Measurements from ENCODE around the gene JMJD4.

Gene JMJD4

DNA sequence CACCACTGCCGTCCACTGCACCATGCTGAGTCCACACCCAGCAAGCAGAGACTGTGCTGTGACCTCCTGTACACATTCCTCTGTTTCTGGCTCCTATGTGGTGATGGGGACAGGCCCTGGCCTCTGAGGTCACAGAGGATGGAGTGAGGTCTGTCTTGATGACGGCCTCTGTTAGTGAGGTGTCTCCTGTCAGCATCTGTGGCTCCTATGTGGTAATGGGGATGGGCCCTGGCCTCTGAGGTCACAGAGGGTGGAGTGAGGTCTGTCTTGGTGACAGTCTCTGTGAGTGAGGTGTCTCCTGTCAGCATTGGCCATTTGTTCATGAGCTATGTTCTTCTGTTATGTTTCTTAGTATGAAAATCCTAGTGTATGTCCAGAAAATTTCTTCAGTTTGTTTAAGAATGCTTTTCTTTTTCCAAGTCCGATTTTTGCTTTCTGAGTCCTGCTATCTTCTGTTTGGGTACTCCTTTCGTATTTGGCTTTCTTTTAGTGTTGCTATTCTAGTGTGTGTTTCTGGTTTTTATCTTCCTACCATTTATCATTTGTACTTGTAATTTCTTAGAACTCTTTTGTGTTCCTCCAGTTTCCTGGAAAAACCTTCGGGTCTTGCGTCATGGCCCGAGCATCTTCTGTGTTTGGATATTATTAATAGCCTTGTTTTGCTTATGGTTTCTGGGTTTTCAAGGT is 13.5 kb upstream of the JMJD4 start:
- no peak for DNase-seq

DNA sequence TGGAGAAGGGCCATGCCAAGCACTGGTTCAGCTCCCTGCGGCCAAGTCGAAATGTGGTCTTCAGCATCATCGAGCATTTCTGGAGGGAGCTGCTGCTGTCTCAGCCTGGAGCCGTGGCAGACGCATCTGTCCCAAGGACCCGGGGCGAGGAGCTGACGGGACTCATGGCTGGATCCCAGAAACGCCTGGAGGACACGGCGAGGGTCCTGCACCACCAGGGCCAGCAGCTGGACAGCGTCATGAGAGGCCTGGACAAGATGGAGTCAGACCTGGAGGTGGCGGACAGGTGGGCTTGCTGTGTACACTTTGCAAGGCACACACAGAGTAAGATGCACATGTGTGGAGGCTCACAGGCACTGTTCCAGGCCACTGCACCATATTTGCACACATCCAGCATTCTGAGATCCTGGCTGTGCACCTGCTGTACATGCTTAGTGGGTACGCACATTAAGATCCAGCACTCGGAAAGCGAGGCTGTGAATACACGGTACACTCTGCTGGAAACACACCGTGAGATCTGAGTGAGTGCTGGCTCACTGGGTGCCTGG is 12.9 kb upstream of the JMJD4 start:
- DNase-seq = no peak

DNA sequence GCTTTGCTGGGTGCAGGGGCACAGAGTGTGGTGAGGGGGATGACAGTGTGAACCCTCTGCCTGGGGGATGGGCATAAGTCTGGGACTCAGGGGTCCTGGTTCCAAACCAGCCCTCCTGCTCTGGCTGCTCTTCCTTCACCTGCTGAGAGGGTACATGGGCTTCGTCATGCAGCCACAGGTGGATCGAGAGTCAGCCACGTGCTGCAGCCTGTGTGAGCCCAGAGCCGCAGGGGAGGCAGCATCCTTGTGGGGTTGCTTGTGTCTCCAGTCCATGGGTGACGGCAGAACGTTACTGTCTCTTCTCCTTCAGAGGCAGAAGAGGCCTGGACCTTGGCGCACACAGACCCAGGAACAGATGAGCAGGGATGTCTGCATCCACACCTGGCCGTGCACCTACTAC is 12.3 kb upstream of the JMJD4 start:
- no peak for DNase-seq

DNA sequence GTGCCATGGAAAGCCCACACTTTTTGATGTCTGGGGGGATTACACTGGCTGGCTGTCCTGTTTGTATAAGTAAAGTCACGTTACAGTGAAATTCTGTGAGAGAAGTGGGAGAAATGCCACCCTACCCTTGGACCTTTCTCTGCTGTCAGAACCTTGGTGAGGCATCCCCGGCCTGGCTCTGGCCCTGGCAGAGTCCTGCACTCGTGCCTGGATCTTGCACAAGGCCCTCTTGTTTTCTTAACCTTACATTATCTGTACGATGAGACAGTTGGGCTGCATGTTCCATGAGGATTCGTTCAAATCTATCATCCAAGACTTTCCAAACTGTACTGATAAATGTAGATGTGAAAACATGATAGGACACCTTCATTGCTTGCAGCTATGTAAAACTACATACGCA is 11.6 kb upstream of the JMJD4 start:
- DNase-seq = no peak

DNA sequence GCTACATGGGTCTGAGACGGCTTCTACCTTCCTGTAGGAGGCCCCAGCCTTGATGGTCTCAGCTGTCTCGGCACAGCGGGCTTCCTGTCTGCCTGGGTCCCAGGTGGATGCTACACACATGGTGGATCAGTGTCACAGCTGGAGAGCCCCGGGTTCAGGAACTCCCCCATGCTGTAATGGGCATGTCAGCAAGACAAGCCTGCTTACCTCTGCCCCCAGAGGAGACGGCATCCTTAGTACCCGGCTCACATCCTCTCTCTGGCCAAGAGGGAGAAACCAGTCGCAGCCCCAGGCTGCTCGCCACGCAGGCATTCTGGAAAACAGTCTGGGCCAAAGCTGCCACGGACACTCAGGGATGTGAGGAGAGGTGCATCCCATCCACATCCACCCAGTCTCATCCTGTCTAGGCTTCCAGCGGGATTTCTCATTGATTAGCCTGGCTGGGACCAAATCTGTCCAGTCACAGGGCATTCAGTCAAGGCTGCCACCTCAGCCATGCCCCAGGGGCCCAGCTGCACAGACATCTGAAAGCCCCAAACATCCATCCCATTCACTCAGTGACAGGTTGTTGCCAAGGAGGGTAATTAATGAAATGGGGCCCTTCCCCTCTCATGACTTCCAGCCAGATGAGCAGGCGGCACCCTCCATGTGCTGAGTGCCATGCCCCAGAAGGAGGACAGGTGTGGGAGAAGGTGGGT is 10.6 kb upstream of the JMJD4 start:
- DNase-seq = no peak

DNA sequence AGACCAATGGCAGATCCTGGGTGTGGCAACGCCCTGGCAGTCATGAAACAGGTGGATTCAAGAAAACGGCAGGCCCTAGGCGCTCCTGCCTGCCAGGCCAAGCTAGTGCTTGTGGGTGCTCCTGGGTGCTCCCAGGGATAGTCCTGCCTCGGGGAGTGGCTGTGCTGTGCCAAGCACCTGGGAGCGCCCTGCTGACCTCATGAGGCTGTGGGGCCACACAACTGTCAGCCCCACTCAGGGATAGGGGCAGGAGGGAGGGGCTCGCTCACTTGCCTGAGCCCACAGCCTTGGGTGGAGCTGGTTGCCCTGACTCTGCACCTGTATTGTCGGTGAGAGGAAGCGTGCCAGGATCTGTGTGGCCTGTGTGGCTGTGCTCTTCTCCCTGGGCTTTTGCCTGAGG is 9.6 kb upstream of the JMJD4 start:
- DNase-seq = no peak

DNA sequence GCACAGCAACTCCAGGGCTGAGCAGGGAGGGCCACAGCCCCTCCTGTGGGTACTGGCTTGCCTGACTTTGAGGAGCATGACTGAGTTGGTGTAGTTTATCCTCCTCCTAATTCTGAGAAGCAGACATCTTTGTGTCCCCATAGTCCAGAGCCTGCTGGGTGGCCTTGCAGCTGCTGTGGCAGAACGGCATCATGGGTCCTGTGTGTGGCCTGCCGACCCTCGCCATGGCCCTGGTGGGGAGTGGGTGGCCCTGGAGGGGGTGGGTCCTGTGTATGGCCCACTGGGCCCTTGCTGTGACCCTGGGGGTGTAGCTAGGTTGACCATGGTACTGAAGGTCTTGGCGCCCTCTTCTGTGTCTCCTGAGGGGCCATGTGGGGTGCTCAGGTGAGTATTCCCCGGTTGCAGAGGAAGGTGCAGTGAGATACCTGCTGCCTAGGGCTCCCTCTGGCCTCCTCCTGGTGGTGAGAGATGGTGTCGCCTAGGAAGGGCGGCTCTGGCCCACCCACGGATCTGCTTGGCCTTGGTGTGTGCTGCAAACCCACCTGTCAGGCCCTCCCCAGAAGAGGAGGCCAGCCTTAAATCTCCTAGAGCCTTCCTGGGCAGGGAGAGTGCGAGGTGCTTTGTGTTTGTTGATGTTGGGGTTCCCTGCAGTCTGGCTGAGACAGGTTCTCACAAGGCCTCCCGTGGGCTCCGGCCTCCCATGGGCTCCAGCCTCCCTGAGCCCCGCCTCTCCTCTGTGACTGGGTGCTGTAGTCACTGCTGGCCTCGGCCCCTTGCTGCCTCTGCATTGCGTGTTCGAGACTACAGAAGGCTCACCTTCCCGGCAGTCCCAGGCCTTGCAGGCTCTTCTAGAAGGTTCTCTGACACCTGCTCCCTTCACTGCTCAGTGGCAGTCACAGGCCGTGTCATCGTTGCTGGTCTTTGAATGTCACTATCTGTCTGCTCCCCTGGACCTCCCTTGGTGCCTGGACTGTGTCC is 7.9 kb upstream of the JMJD4 start:
- DNase-seq = no peak

DNA sequence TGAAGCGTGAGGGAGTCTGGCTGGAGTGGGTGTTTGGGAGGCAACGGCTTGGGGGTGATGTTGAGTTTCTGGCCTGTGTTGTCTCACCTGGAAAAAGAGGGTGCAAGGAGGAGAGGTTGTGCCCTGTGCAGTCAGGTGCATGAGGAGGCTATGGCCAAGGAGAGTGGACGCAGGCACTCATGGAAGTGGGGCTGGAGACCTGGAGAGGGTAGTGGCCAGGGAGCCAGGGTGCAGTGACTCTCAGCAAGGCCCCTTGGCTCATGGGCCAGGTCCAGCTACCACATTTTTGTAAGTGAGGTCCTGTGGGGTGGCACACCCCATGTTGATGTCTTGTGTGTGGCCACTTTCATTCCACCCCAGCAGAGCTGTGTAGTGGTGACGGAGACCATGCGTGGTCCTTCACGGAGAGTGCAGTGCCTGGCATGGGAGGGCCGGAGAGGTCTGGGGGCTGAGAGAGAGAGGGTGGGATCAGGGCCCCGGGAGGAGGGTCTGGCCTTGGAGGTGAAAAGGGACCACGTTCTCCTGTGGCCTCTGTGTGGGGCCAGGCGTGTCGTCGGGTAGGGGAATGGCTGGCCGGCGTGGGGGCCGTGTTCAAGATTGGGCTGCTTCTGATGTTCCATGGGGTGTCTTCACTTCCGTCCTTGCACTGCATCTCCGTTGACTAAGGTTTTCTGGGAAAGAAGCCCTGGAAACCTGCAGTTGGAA is 6.2 kb upstream of the JMJD4 start:
- DNase-seq = no peak

DNA sequence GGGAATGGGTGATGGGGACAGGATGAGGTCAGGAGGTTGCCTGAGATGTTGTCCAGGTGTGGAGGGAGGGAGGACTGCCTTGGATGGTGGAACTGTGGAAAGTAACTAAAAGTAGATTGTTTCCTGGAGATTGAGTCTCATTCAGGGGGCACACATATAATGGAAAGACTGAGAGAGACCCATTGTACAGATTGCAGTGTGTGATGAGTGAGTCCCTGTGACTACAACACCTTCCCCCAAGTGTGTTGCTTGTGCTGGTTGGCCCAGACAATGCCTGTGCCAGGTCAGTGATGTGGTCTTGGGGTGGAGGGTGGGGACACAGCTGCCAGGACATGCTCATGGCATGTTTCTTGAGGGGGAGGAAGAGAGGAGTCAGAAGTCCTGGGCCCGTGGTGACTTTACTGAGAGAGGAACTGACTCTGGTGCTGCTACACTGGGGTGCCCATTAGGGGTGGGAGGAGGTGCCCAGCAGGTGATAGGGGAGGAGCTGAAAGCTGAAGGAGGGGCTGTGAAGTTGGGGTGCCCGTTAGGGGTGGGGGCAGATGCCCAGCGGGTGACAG is 5.4 kb upstream of the JMJD4 start:
- no peak for DNase-seq

DNA sequence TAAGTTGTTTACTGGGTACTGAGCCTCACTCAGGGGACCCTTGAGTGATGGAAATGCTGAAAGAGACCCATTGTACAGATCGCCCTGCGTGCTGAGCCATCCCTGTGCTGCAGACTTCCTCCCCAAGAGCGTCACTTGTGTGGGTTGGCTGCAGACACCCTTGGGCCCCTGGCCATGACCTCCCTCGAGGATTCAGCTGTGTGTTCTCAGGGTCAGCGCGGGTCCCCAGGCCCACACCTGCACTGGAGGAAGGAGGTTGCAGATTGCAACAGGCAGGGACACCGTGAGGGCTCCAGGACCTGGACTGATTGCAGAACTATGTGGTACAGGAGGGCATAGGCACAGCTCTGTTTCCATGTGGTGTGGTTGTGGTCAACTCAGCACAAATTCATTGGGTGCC is 4.5 kb upstream of the JMJD4 start:
- no peak for DNase-seq

DNA sequence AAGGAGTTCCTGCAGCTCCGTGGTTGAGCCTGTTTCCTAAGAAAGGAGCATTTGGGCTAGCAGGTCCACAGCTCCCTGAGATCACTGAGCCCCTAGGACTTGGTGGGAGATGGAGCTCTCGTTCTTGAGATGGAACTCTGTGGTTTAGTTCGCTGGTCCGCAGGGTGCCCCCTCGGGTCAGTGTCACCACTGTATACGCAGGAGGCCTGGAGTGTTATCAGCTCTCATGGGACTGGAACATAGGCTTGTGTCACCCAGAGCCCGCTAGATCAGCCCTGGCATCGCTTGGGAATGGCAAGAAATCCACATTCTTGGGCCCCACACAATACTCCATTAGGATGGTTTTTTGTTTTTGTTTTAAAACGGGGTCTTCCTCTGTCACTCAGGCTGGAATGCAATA is 3.7 kb upstream of the JMJD4 start:
- DNase-seq = no peak

DNA sequence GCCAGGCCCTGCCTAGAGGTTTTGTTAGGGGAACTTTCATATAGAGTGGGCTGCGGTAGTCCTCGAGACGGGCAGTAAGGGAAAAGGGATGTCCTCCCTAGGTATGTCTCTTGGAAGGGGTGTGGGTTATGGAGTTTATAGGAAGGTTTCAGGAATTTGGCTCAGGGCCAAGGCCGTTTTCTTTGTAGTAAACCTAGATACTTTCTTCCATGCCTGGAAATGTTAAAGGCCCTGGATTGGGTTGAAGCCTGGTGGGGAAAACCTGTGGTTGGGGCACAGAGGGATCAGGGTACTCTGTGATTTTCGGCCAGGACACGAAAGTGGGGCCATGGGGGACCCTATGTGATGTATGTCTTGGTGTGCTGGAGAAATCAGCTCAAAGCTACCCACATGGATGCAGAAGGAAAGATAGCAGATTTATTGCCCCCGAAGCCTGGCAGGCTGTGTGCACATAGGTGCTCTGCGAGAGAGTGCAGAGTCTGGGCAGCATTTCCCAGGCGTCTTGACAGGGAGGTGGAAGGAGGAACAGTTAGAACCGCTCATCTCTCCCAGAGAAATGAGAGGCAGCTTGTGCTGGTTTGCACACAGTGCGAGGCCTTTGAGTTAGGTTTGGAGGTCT is 1.8 kb upstream of the JMJD4 start:
- DNase-seq = no peak

DNA sequence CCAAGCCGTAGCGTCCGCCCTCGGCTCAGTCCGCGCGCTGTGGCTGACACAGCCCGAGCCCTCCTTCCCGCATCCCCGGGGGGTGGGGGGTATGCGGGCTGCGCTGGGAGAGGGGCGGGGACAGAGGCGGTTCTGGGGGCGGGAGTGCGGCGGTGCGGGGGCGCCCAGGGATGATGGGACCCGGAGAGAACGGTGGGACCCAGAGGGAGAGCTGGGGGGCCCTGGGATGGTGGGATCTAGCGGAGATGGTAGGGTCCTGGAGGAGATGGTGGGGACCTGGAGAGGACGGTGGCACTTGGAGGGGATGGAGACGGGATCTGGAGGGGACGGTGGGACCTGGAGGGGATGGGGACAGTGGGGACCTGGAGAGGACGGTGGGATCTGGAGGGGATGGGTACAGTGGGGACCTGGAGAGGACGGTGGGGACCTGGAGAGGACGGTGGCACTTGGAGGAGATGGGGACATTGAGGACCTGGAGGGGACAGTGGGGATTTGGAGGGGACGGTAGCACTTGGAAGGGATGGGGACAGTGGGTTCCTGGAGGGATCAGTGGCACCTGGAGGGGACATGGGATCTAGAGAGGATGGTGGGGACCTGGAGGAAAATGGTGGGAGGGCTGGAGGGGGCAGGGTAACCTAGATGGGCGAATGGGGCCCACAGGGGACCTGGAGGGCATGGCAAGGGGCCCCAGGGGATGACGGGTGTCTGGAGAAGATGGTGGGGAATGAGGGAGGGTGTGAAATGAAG is 610 bp upstream of the JMJD4 start:
- no peak for DNase-seq

DNA sequence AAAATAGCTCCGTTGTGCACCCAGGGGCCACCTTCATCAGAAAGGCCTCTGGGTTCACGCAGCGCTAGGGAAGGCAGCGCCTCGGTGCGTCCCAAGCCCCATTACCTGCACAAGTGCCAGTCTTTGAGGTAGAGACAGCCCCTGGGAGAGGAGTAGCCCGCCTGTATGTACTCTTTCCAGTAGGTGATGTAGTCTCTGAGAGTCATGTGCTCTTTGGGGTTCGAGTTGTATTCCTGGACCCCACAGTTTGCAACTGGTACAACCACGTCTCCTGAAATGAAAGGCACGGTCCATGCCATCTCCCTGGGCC is 601 bp downstream of the JMJD4 start:
- no peak for DNase-seq

DNA sequence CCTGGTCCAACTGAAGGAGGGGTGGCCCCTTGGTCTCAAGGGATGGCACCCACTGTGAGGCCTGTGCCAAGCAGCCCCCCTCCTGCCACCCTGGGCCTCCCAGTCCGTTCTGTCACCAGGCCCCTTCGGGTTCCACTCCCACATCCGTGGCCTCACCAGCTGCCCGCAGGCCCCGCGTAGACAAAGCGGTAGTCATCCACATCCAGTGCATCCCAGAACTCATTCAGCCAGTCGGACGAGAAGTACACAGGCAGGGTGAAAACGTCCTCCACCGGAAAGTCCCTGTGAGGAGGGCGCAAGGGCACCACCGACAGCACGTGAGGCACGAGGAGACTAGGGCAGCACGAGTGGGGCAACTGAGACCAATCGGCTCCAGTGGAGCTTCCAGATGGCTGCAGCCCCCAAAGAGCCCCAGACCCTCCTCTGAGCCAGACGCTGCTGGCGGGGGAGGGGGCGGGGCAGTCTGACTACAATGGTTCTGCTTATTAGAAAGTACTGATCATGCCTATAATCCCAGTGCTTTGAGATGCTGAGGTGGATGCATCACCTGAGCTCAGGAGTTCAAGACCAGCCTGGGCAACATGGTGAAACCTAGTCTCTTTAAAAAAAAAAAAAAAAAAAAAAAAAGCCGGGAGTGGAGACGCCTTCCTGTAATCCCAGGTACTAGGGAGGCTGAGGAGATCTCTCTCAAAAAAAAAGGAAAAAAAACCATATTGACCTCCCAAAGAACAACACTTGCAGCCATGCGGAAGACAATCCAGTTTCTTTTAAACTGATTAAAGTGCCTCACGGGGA is 1.2 kb downstream of the JMJD4 start:
- no peak for DNase-seq

DNA sequence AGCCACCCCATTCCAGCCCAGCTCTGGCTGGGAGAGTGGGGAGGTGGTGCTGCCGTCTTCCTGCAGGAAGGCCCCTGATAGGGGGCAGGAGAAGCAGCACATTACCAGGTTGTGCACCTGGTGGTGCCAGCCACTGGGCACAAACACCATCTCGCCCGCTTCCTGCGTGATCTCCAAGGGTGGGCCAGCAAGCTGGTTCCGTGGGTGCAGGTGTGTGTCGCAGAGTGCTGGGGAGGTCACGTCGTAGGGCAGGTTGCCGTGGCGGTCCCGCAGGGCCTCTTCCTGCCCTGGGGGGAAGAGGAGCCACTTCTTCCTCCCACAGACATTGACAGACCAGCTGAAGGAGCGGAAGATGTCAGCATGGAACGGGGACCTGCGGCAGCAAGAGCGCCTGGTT is 1.8 kb downstream of the JMJD4 start:
- no peak for DNase-seq

DNA sequence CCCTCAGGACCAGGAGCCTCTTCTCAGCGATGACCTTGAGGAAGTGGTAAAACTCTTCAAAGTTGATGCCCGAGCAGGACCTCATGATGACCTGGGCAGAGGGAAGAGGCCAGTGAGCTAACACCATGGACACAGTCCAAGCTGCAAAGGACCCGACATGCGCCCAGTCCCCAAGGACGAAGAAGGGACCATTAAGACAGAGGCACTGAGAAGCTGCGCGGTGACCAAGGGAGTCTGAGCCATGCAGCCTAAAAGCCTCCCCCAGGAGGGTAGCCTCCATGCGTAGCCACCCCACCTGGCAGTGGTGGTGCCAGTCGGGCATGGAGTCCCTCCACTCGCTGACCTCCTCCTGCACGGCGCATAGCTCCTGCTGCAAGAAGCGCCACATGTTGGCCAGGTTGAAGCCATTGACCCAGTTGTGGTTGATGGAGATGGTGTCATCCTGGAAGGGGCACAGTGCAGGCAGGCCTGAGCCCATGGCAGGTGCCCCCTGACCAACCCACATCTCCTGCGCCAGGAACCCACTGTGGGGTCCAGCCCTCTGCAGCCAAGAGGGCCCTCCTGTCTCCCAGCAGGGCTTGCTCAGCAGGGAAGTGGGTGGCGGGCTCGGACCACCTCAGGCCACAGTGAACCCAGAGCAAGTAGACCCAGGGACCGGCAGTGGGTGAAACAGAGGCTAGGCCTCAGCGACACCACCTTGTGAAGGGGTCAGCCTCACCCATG is 2.4 kb downstream of the JMJD4 start:
- no peak for DNase-seq

DNA sequence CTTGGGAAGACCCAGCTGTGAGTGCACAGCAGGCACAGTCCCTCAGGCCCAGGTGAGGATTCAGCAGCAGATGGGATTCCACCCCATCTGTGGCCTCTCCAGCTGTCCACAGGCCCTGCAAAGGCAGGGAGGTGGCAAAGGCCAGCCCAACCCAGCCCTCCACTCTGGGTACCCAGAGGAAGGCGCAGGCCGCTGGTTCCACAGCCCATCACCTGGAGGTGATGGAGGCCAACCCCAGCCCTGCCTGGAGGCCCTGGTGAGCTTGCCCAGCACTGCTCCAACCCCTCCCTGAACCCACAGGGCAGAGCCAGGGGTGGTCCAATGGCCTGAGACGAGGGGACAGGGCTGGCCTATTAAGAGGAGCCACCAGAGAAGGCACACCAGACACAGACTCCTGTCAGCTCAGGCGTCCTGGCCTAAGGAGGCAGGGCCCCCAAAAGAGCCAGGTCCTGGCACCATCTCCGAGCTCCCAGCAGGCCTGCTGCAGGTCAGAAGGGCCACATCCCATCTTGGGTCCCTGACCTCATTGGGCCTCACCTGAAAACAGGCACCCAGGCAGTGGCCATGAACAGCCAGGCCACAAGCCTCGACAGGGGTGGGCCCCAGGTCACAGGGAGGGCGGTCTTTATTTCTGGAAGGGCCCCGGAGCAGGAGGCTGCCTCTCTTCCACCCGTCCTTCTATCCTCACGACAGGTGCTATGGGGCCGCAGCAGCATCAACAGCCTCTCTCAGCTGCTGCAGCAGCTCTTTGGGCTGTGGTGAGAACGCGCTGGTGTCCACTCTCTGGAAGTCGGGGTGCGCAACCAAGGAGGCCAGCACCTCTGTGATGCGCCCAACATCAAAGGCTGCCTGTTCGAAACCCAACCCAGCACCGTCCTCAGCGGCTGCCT is 3.2 kb downstream of the JMJD4 start:
- DNase-seq = no peak

DNA sequence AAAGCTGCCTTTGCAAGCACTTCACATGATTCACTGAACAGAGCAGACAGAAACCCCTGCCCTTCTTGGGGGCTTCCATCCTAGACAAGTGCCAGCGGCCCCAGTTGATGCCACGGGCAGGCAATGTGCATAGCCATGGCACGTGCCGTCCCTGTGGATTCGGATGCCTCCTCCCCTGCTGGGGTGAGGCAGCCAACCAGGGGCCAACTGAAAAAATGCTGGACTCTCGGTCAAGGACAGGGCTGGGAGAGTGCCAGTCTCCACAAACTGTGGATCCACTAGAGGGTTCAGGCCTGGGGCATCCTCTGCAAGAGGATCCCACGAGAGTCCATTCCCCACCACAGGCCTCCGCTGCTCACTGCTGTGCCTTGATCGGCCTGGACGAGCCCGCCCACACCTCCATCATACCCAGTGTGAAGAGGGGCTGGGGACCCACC is 3.8 kb downstream of the JMJD4 start:
- no peak for DNase-seq
